B cell (primary cell): Measurements from ENCODE around the gene PURB. TPM values are rescaled to one million over a fixed set of nuclear protein-coding genes. Genes with fewer than 3 reads are reported as not detected.

Source experiments
- ATAC-seq: fragments of 200-7000 bp; cut with Tn5 transposase; one replicate; pipeline ENCODE4 v1.10.0; 2021; ENCODE audit warnings: low read depth, mild to moderate bottlenecking, moderate number of reproducible peaks, moderate library complexity
- CTCF ChIA-PET: fragments of 350-600 bp; sonication (Branson Sonifier 250); formaldehyde crosslinking; loops from one replicate; lab custom pipeline; 2021; ENCODE audit warnings: antibody characterized with exemption, inconsistent platforms; lab: Charles Lee
- POLR2A ChIA-PET: fragments of 350-600 bp; sonication (Branson Sonifier 250); formaldehyde crosslinking; loops from one replicate; lab custom pipeline; 2021; ENCODE audit warnings: antibody characterized with exemption; lab: Charles Lee
- DNase-seq: peaks from one replicate; pipeline ENCODE4 v3.0.0; 2013
- H2AFZ ChIP-seq: 2 replicates; pipeline ENCODE4 v1.6.1; 2012; ENCODE audit warnings: mild to moderate bottlenecking, low read depth, low read length; ENCODE audit not compliant: insufficient read depth, poor library complexity, severe bottlenecking
- H3K27ac ChIP-seq, 2 donors: 1 replicate in 1 of 2; 2 replicates in 1 of 2; pipeline ENCODE4 v1.5.1; 2012 to 2013; ENCODE audit warnings: low read length in 2 of 2, mild to moderate bottlenecking in 2 of 2, moderate library complexity in 1 of 2
- H3K27me3 ChIP-seq, 4 experiments: fragments of 200-600 bp in 1 of 4; sonication (generic) in 1 of 4; replicated peaks in 1 of 4; 1 replicate in 2 of 4; 2 replicates in 2 of 4; pipeline versions ENCODE4 v1.6.1 to v1.7.0; 2013 to 2016; ENCODE audit warnings: low read length in 3 of 4, mild to moderate bottlenecking in 2 of 4, mixed read lengths in 1 of 4, moderate library complexity in 1 of 4; ENCODE audit not compliant: insufficient read depth in 4 of 4, control insufficient read depth in 3 of 4; ENCODE audit errors: control extremely low read depth in 1 of 4
- H3K36me3 ChIP-seq, 2 experiments: replicated peaks in 1 of 2; 1 replicate in 1 of 2; 2 replicates in 1 of 2; pipeline versions ENCODE4 v1.6.1 to v1.7.1; 2013; ENCODE audit warnings: low read length in 1 of 2; ENCODE audit not compliant: insufficient read depth in 2 of 2, control insufficient read depth in 1 of 2; ENCODE audit errors: control extremely low read depth in 1 of 2, extremely low read depth in 1 of 2
- H3K4me1 ChIP-seq, 2 donors: fragments of 200-600 bp in 1 of 2; sonication (generic) in 1 of 2; 1 replicate in 1 of 2; 2 replicates in 1 of 2; pipeline versions ENCODE4 v1.5.1 to v1.6.1; 2013 to 2017; ENCODE audit warnings: low read length in 2 of 2; ENCODE audit not compliant: control insufficient read depth in 2 of 2, insufficient read depth in 2 of 2
- H3K4me2 ChIP-seq: replicated peaks from 2 replicates; pipeline ENCODE3; 2012; ENCODE audit warnings: mild to moderate bottlenecking, low read depth, low read length; ENCODE audit not compliant: poor library complexity, severe bottlenecking
- H3K4me3 ChIP-seq, 5 experiments: fragments of 200-600 bp in 1 of 5; sonication (generic) in 1 of 5; 1 replicate in 3 of 5; 2 replicates in 2 of 5; pipeline versions ENCODE4 v1.5.1 to v1.7.0; 2011 to 2016; ENCODE audit warnings: low read length in 4 of 5, mild to moderate bottlenecking in 4 of 5, low read depth in 2 of 5, control low read depth in 1 of 5, moderate library complexity in 1 of 5; ENCODE audit not compliant: insufficient read depth in 1 of 5; ENCODE audit errors: control extremely low read depth in 1 of 5, extremely low read depth in 1 of 5
- H3K79me2 ChIP-seq: fragments of 200-600 bp; sonication (generic); one replicate; pipeline ENCODE4 v1.6.0; 2016; ENCODE audit warnings: low read length; ENCODE audit not compliant: control insufficient read depth, insufficient read depth
- H3K9ac ChIP-seq: fragments of 200-600 bp; sonication (generic); 2 replicates; pipeline ENCODE4 v1.6.1; 2017; ENCODE audit warnings: mild to moderate bottlenecking, low read length, moderate library complexity
- H3K9me3 ChIP-seq, 3 donors: one replicate each; pipeline versions ENCODE4 v1.6.1 to v1.7.1; 2013; ENCODE audit warnings: low read length in 2 of 3; ENCODE audit not compliant: control insufficient read depth in 2 of 3, insufficient read depth in 1 of 3; ENCODE audit errors: control extremely low read depth in 1 of 3
- H4K20me1 ChIP-seq: 2 replicates; pipeline ENCODE4 v1.6.0; 2012; ENCODE audit warnings: mild to moderate bottlenecking, low read length; ENCODE audit not compliant: insufficient read depth, control insufficient read depth, poor library complexity, severe bottlenecking
- H3K27ac Mint-ChIP-seq: one replicate; pipeline ENCODE4 v1.8.0; 2021; ENCODE audit warnings: mixed read lengths
- H3K27me3 Mint-ChIP-seq: one replicate; pipeline ENCODE4 v1.8.0; 2021; ENCODE audit warnings: mixed read lengths
- H3K4me1 Mint-ChIP-seq: one replicate; pipeline ENCODE4 v1.8.0; 2021; ENCODE audit warnings: mixed read lengths
- H3K4me3 Mint-ChIP-seq: one replicate; pipeline ENCODE4 v1.8.0; 2021; ENCODE audit warnings: mixed read lengths
- H3K9me3 Mint-ChIP-seq: one replicate; pipeline ENCODE4 v1.8.0; 2022; ENCODE audit warnings: mixed read lengths; ENCODE audit not compliant: insufficient read depth
- EZH2 ChIP-seq: IDR thresholded peaks from 2 replicates; pipeline ENCODE4 v1.6.1; 2012; ENCODE audit warnings: borderline replicate concordance, low read depth, mild to moderate bottlenecking, moderate library complexity, low read length; ENCODE audit not compliant: insufficient read depth, poor library complexity, severe bottlenecking
- WGBS: methylation state at CpG from one replicate; pipeline ENCODE4 v1.1.5; 2013; ENCODE audit warnings: missing lambda C conversion rate; ENCODE audit not compliant: insufficient coverage; 5-methylcytosine and 5-hydroxymethylcytosine counted together
- intact Hi-C: fragments of 100-400 bp; cut with micrococcal nuclease; formaldehyde crosslinking; loops from one replicate; pipeline ENCODE4 v1.10.0; 2022
- polyA plus RNA-seq: library from polyadenylated mRNA; depleted of rRNA; stranded (reverse); fragments of >200 nt; gene quantifications from 2 replicates; pipeline ENCODE4 v1.2.3, GENCODE V29; 2012
- total RNA-seq, 2 donors: library from RNA; stranded (reverse); fragments of 120-200 nt in 1 of 2; gene quantifications; 1 replicate in 1 of 2; 2 replicates in 1 of 2; pipeline versions ENCODE4 v1.2.3 to v1.2.4, GENCODE V29; 2013 to 2022
- TF ChIP-seq, protein P1 (sequence below): fragments of 200-600 bp; IDR thresholded peaks from one replicate; pipeline ENCODE4 v1.8.0; 2022; ENCODE audit warnings: antibody characterized with exemption, mild to moderate bottlenecking

PURB gene
- total and polyA plus RNA-seq, 2 donors (not counting 1 experiment from before 2014, with no cell fraction given), result 6.4 to 28.6 TPM

DNA sequence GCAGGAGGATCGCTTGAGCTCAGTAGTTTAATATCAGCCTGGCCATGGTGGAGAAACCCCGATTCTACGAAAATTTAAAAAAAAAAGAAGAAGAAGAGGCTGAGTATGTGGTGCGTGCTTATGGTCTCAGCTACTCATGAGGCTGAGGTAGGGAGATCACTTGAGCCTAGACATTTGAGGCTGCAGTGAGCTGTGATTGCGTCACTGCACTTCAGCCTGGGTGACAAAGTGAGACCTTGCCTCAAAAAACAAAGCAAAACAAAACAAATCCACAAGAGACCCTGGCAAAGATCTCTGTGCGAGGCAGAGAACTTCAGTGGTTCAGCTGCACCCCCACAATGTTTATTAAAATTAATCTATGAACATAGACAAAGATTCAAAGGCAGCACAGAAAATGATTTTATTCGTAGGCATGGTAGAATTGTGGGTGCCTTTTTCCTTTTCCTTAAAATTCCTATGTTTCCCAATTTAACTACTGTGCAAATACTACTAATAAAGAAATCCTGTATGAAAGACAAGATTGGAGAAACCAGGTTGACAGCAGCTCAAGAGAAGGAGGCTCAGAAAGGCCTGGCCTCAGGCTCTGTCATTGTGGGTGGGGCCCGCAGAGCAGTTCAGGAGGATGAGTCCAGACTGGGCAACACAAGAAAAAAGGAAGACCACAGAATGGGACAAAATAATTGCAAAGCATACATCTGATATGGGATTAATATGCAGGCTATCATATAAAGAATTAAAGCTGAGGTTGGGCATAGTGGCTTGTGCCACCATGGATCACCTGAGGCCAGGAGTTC lies 24.5 kb upstream of the PURB start:
- ChIA-PET POLR2A (no interaction called here), CTCF (interaction anchor here (1.3 to 1.5 kb wide), 3 partner anchors 10 to 53 kb away, joined by 3 to 4 read pairs (median 3); no protein-coding TSS in a partner anchor)
- ATAC-seq (no peak), DNase-seq (no peak)
- no peak overlapping the region for H3K4me2 ChIP-seq
- Mint-ChIP-seq H3K4me1 (peaks cover 5% of the 10 kb centered on the region), H3K27ac (peak overlapping the region; percentile 16), H3K4me3 (no peak overlapping the region), H3K27me3 (no peaks in the 10 kb centered on the region), H3K9me3 (no peaks in the 10 kb centered on the region)
- no peaks in the 10 kb centered on the region for H3K79me2 ChIP-seq
- H3K4me3 ChIP-seq, result no peak overlapping the region
- H3K9me3 ChIP-seq, result no peaks in the 10 kb centered on the region
- no peaks in the 10 kb centered on the region for H3K36me3 ChIP-seq
- peaks cover 0 to 6% of the 10 kb centered on the region in 2 donors for H3K4me1 ChIP-seq
- H3K9ac ChIP-seq, result no peak overlapping the region
- no peak overlapping the region for H3K27ac ChIP-seq
- no peaks in the 10 kb centered on the region for H4K20me1 ChIP-seq
- H2AFZ ChIP-seq, result no peak overlapping the region
- intact Hi-C loops, result no loop called here
- no peak for TF ChIP-seq EZH2
- TF ChIP-seq, protein P1, sequence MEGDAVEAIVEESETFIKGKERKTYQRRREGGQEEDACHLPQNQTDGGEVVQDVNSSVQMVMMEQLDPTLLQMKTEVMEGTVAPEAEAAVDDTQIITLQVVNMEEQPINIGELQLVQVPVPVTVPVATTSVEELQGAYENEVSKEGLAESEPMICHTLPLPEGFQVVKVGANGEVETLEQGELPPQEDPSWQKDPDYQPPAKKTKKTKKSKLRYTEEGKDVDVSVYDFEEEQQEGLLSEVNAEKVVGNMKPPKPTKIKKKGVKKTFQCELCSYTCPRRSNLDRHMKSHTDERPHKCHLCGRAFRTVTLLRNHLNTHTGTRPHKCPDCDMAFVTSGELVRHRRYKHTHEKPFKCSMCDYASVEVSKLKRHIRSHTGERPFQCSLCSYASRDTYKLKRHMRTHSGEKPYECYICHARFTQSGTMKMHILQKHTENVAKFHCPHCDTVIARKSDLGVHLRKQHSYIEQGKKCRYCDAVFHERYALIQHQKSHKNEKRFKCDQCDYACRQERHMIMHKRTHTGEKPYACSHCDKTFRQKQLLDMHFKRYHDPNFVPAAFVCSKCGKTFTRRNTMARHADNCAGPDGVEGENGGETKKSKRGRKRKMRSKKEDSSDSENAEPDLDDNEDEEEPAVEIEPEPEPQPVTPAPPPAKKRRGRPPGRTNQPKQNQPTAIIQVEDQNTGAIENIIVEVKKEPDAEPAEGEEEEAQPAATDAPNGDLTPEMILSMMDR, result no peak
- no peaks in the 10 kb centered on the region for H3K27me3 ChIP-seq
- 90% methylated on average over 4 of the region's 8 CpGs for WGBS

DNA sequence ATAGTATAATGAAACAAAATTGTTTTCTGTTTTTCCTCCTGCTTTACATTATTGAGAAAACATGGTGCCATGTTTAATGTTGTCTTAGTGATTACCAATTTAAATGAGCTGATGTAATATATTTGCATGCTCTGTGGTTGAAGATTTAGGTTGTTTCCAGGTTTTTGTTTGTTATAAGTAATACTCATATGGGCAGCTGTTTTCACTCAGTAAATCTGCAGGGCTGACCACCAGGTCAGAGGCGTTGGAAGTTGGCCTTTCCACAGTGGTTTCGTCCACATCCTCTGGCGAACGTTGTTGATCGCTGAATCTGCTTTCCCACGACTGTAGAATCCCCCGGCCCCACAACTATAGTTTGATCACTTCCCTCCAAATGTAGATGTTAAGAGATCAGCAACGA lies 21.6 kb upstream of the PURB start:
- no peak overlapping the region for H3K4me2 ChIP-seq
- TF ChIP-seq, protein P1, result no peak
- TF ChIP-seq EZH2, result no peak
- no peaks in the 10 kb centered on the region for H3K27me3 ChIP-seq
- Mint-ChIP-seq H3K4me3 (no peak overlapping the region), H3K9me3 (no peaks in the 10 kb centered on the region), H3K4me1 (no peaks in the 10 kb centered on the region), H3K27me3 (no peaks in the 10 kb centered on the region), H3K27ac (no peak overlapping the region)
- 75% methylated on average over 2 of the region's 8 CpGs for WGBS
- H3K9me3 ChIP-seq, result no peaks in the 10 kb centered on the region
- no peak overlapping the region for H2AFZ ChIP-seq
- CTCF ChIA-PET, result interaction anchor here (0.5 kb wide), 1 partner anchor 10 kb away, joined by 3 read pairs; no protein-coding TSS in a partner anchor
- ATAC-seq, result no peak
- no peak overlapping the region for H3K27ac ChIP-seq
- no peaks in the 10 kb centered on the region for H3K4me1 ChIP-seq
- POLR2A ChIA-PET, result no interaction called here
- H3K79me2 ChIP-seq, result no peaks in the 10 kb centered on the region
- DNase-seq, result no peak
- no peak overlapping the region for H3K4me3 ChIP-seq
- intact Hi-C loops, result no loop called here
- H4K20me1 ChIP-seq, result no peaks in the 10 kb centered on the region
- H3K9ac ChIP-seq, result no peak overlapping the region
- no peaks in the 10 kb centered on the region for H3K36me3 ChIP-seq
